Esophagus squamous epithelium (tissue), 5 donors: Measurements from ENCODE around the gene PRKAR2B. TPM values are rescaled to one million over a fixed set of nuclear protein-coding genes. Genes with fewer than 3 reads are reported as not detected.
A peak's percentile ranks its signal among the peaks of the same experiment; 100 is the strongest.

ENCODE experiments used
- DNase-seq: peaks from one replicate; lab custom pipeline; 2025; lab: John Stamatoyannopoulos, UW
- H3K27ac ChIP-seq, 4 donors: fragments of 200-600 bp; sonication (generic); one replicate each; pipeline ENCODE4 v1.5.1; 2016 to 2019; ENCODE audit warnings: mild to moderate bottlenecking in 1 of 4
- H3K27me3 ChIP-seq, 4 donors: fragments of 200-600 bp; sonication (generic); 1 replicate in 3 of 4; 2 replicates in 1 of 4; pipeline versions ENCODE4 v1.5.1 to v1.6.0; 2017 to 2021; ENCODE audit warnings: antibody characterized with exemption in 1 of 4
- H3K36me3 ChIP-seq, 3 donors: fragments of 200-600 bp; sonication (generic); one replicate each; pipeline ENCODE4 v1.5.1; 2016 to 2019
- H3K4me1 ChIP-seq, 3 donors: fragments of 200-600 bp; sonication (generic); one replicate each; pipeline ENCODE4 v1.5.1; 2017 to 2019
- H3K4me3 ChIP-seq, 4 donors: fragments of 200-600 bp; sonication (generic); 1 replicate in 3 of 4; 2 replicates in 1 of 4; pipeline ENCODE4 v1.5.1; 2016 to 2019; ENCODE audit warnings: mild to moderate bottlenecking in 2 of 4, moderate library complexity in 1 of 4
- H3K9me3 ChIP-seq, 3 donors: fragments of 200-600 bp; sonication (generic); one replicate each; pipeline ENCODE4 v1.5.1; 2016 to 2019
- POLR2A ChIP-seq, 4 donors: fragments of 450-650 bp; IDR thresholded peaks; one replicate each; pipeline ENCODE4 v1.6.1; 2017; ENCODE audit warnings: antibody characterized with exemption in 4 of 4, mild to moderate bottlenecking in 4 of 4, moderate library complexity in 3 of 4
- WGBS, 2 donors: methylation state at CpG; one replicate each; pipeline ENCODE4 v1.1.5; 2018; 5-methylcytosine and 5-hydroxymethylcytosine counted together
- intact Hi-C: fragments of 100-400 bp; cut with DNase I; formaldehyde crosslinking; loops from one replicate; pipeline ENCODE4 v1.15.0; 2022
- total RNA-seq, 4 donors: library from RNA; depleted of rRNA; stranded (reverse); fragments of >200 nt; gene quantifications; one replicate each; pipeline ENCODE4 v1.1.0, GENCODE V29; 2016
- TF ChIP-seq, protein P1 (sequence below), 6 experiments: fragments of 450-650 bp in 4 of 6; fragments of 200-600 bp in 2 of 6; sonication (generic) in 2 of 6; IDR thresholded peaks; one replicate each; pipeline ENCODE4 v1.5.1; 2016 to 2019; ENCODE audit warnings: antibody characterized with exemption in 6 of 6, mild to moderate bottlenecking in 4 of 6, moderate library complexity in 4 of 6
- donor health status: DM: yes; HTN: yes; CAD: no.

PRKAR2B gene
- total RNA-seq, 4 donors from 2014 or later, result 1.1 to 23.1 (median 4.2) TPM

DNA sequence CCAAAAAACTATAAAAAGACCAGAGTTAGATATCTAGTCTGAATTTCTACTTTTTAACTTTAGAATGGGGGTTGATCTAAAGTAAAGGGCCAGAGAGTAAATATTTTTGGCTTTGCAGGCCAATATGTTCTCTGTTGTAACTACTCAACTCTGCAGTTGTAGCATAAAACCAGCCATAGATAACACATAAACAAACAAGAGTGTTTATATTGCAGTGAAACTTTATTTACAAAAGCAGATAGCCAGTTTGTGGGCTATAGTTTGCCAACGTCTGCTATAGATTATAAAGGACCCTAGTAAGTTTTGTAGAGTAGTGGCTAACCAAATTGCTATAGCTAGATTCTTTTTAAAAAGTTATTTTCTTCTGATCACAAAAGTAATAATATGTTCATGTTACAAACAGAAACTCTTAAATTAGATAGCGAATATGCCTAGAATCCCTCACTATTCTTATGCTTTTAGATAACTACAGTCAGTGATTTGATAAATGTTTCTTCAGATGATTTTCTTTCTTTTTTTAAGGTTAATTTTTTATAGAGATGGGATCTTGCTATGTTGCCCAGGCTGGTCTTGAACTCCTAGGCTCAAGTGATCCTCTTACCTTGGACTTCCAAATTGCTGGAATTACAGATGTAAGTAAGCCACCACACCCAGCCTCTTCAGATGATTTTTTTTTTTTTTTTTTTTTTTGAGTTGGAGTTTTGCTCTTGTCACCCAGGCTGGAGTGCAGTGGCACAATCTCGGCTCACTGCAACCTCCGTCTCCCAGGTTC lies 100.7 kb downstream of the PRKAR2B start:
- intact Hi-C loops, result no loop called here
- Histone ChIP-seq H3K36me3 (no peaks in the 10 kb centered on the region), H3K4me3 (no peak overlapping the region), H3K27ac (no peak overlapping the region), H3K4me1 (peaks cover 0 to 11% (median 0%) of the 10 kb centered on the region in 3 donors), H3K27me3 (no peaks in the 10 kb centered on the region), H3K9me3 (no peaks in the 10 kb centered on the region)
- WGBS, 2 donors, result 73 to 80% methylated on average over 2 to 4 of the region's 4 CpGs
- TF ChIP-seq, protein P1, sequence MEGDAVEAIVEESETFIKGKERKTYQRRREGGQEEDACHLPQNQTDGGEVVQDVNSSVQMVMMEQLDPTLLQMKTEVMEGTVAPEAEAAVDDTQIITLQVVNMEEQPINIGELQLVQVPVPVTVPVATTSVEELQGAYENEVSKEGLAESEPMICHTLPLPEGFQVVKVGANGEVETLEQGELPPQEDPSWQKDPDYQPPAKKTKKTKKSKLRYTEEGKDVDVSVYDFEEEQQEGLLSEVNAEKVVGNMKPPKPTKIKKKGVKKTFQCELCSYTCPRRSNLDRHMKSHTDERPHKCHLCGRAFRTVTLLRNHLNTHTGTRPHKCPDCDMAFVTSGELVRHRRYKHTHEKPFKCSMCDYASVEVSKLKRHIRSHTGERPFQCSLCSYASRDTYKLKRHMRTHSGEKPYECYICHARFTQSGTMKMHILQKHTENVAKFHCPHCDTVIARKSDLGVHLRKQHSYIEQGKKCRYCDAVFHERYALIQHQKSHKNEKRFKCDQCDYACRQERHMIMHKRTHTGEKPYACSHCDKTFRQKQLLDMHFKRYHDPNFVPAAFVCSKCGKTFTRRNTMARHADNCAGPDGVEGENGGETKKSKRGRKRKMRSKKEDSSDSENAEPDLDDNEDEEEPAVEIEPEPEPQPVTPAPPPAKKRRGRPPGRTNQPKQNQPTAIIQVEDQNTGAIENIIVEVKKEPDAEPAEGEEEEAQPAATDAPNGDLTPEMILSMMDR (IDR thresholded peaks at IDR 0.05), result no peak
- no peak for TF ChIP-seq POLR2A (IDR thresholded peaks at IDR 0.05)
- DNase-seq, result no peak

DNA sequence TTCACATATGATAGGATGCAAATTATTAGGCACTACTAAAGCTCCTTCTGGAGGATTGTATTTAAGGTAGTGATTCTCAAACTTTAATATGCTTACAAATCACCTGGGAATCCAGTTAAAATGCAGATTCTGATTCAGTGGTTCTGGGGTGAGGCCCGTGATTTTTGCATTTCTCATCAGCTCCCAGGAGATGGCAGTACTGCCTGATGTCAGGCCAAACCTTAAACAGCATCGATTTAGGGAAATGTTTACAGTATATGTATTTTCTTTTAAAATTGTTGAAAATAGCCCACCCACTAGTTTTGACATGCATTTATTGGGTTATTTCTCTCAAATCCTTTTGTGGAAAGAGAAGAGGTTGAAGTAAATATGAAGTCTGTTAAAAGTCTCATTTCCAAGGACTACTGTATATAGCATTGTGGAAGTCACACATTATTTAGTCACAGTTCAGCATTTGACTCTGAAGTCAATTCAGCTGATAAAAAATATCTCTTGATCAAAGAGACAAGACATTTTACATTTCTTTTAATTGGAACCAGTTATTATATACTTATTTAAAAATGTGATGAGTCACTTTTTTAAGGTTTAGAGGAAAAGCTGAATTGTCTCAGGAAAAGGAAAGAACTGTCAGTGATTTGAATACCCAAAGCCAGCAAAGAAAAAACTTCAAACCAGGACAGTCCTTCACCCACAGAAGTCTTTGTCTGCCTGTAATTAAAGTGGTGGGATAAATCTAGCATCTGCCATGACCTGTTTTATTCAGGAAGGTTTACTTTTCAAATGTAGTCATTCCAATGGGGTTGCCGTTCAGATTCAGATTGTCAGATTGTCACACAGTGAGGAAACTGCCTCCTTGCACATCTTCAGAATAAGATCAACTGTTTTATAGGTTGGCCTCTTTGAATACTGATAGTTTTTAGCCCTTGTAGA lies 103.2 kb downstream of the PRKAR2B start:
- H3K27me3 ChIP-seq, result no peaks in the 10 kb centered on the region
- 17 to 20% methylated on average over 3 of the region's 3 CpGs for WGBS, 2 donors
- peaks cover 0 to 12% (median 0%) of the 10 kb centered on the region in 3 donors for H3K4me1 ChIP-seq
- no peak overlapping the region for H3K27ac ChIP-seq
- no peak for TF ChIP-seq POLR2A (IDR thresholded peaks at IDR 0.05)
- TF ChIP-seq, protein P1 (IDR thresholded peaks at IDR 0.05), result peak; percentile 10 to 62 (median 47)
- intact Hi-C loops, result no loop called here
- peaks cover 0 to 5% (median 0%) of the 10 kb centered on the region in 3 donors for H3K36me3 ChIP-seq
- H3K9me3 ChIP-seq, result no peaks in the 10 kb centered on the region
- H3K4me3 ChIP-seq, result no peak overlapping the region
- no peak for DNase-seq

DNA sequence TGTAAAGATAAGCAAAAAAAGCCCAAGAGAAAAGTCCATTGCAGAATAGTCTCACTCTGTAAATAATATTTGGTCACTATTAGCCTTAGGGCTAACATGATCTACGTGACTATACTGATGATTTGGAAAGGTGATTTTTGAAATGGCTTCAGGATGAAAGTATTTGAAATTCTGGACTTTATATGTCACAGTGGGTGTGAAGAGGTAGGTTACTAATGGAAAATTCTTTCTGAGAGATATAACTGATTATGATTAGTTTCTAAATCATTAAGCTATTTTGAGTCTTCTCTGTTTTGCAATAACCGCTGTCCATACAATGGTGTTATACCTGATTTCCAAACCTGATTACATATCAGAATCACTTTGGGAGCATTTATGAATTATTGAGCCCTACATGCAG lies 104.2 kb downstream of the PRKAR2B start:
- DNase-seq, result no peak
- no peaks in the 10 kb centered on the region for H3K27me3 ChIP-seq
- TF ChIP-seq, protein P1 (IDR thresholded peaks at IDR 0.05), result no peak
- TF ChIP-seq POLR2A (IDR thresholded peaks at IDR 0.05), result no peak
- intact Hi-C loops, result no loop called here
- no peak overlapping the region for H3K4me3 ChIP-seq
- H3K36me3 ChIP-seq, result peaks cover 0 to 5% (median 0%) of the 10 kb centered on the region in 3 donors
- no peak overlapping the region for H3K27ac ChIP-seq
- WGBS, 2 donors, result 83 to 89% methylated on average over 2 of the region's 2 CpGs
- no peaks in the 10 kb centered on the region for H3K9me3 ChIP-seq
- H3K4me1 ChIP-seq, result peaks cover 0 to 12% (median 0%) of the 10 kb centered on the region in 3 donors

DNA sequence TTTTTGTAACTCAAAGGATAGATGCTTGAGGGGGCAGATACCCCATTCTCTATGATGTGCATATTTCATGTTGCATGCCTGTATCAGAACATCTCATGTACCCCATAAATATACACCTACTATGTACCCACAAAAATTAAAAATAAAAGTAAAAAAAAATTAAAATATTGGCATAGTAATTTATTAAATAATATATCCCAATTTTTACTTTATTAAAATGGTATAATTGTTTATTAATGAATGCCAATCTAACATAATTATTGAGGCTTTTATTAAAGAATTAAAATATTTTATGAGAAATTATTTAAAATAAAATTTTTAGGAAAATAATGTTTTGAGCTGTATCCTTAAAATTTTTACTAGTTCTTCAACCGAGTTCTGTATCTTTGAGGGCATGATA lies 105.4 kb downstream of the PRKAR2B start:
- 89 to 90% methylated on average over 1 of the region's 1 CpG for WGBS, 2 donors
- no peak for DNase-seq
- Histone ChIP-seq H3K4me3 (no peak overlapping the region), H3K27ac (no peak overlapping the region), H3K27me3 (no peaks in the 10 kb centered on the region), H3K9me3 (no peaks in the 10 kb centered on the region), H3K36me3 (peaks cover 0 to 5% (median 0%) of the 10 kb centered on the region in 3 donors), H3K4me1 (peaks cover 0 to 12% (median 0%) of the 10 kb centered on the region in 3 donors)
- TF ChIP-seq POLR2A (IDR thresholded peaks at IDR 0.05), result no peak
- intact Hi-C loops, result loop anchor here (5.0 to 10.0 kb wide), 2 partner anchors 358 to 575 kb away; no protein-coding TSS in a partner anchor

DNA sequence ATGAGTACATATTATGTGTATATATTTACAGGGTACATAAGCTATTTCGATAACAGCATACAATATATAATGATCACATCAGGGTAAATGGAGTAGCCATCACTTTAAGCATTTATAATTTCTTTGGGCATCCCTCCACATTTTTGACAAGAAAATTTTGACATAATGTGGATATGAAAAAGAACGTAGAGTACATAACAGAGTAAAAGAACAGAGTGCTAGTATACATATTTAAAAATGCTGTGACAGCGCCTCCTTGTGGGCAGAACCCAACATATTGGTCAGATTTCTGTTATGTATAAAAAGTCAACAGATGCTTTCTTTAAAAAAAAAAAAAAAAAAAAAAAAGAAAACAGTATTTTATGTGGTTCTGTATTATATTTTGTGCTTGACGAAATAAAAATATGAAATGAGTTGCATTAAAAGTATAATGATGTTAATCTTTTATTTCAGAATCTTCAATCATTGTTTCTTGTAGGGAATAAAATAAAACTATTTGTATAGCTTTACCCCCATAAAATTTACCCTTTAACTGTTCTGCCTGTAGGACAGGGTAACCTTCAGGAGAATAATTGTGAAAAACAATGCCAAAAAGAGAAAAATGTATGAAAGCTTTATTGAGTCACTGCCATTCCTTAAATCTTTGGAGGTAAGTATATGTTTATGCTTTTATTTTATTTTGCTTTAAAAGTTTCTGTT lies 106.0 kb downstream of the PRKAR2B start:
- TF ChIP-seq POLR2A (IDR thresholded peaks at IDR 0.05), result no peak
- TF ChIP-seq, protein P1 (IDR thresholded peaks at IDR 0.05), result peak; percentile 44 to 66 (median 56)
- intact Hi-C loops, result loop anchor here (5.0 to 10.0 kb wide), 2 partner anchors 358 to 574 kb away; no protein-coding TSS in a partner anchor
- 20 to 22% methylated on average over 4 of the region's 4 CpGs for WGBS, 2 donors

More for the DNA sequence above, 106.0 kb downstream of the PRKAR2B start:
- Histone ChIP-seq H3K27me3 (no peaks in the 10 kb centered on the region), H3K27ac (no peak overlapping the region), H3K36me3 (peaks cover 0 to 5% (median 0%) of the 10 kb centered on the region in 3 donors), H3K4me1 (peaks cover 0 to 12% (median 0%) of the 10 kb centered on the region in 3 donors), H3K9me3 (no peaks in the 10 kb centered on the region), H3K4me3 (no peak overlapping the region)
- no peak for DNase-seq
